Right lobe of liver (tissue), 6 donors: ENCODE data around the gene PARD6A. TPM values are rescaled to one million over a fixed set of nuclear protein-coding genes. Genes with fewer than 3 reads are reported as not detected.

Source experiments
- ATAC-seq, 4 donors: fragments of 200-7000 bp; cut with Tn5 transposase; one replicate each; pipeline ENCODE4 v1.9.1; 2020; ENCODE audit warnings: mild to moderate bottlenecking in 4 of 4, moderate library complexity in 4 of 4
- DNase-seq, 3 donors: peaks; one replicate each; pipeline ENCODE4 v3.0.0-alpha.2; 2020
- H3K27ac ChIP-seq, 3 donors: fragments of 200-600 bp; one replicate each; pipeline ENCODE4 v1.8.0; 2022
- H3K27me3 ChIP-seq, 2 donors: fragments of 200-600 bp; one replicate each; pipeline ENCODE4 v1.8.0; 2022
- H3K36me3 ChIP-seq, 4 donors: fragments of 200-600 bp; sonication (generic) in 1 of 4; one replicate each; pipeline versions ENCODE4 v1.5.1 to v1.8.0; 2017 to 2022; ENCODE audit warnings: control low read depth in 1 of 4
- H3K4me1 ChIP-seq, 4 donors: fragments of 200-600 bp; sonication (generic) in 1 of 4; one replicate each; pipeline versions ENCODE4 v1.5.1 to v1.8.0; 2017 to 2022; ENCODE audit warnings: control low read depth in 1 of 4
- H3K4me3 ChIP-seq, 3 donors: fragments of 200-600 bp; one replicate each; pipeline ENCODE4 v1.8.0; 2022
- H3K9me3 ChIP-seq, 4 donors: fragments of 200-600 bp; sonication (generic) in 1 of 4; one replicate each; pipeline versions ENCODE4 v1.5.1 to v1.8.0; 2017 to 2022; ENCODE audit warnings: control low read depth in 1 of 4
- CTCF ChIP-seq, 4 donors: fragments of 200-600 bp in 3 of 4; fragments of 450-650 bp in 1 of 4; IDR thresholded peaks; one replicate each; pipeline versions ENCODE4 v1.5.1 to v1.8.0; 2016 to 2022; ENCODE audit warnings: antibody characterized with exemption in 4 of 4, mild to moderate bottlenecking in 2 of 4
- POLR2A ChIP-seq: fragments of 450-650 bp; IDR thresholded peaks from one replicate; pipeline ENCODE4 v1.6.1; 2017; ENCODE audit warnings: antibody characterized with exemption, mild to moderate bottlenecking
- WGBS: methylation state at CpG from one replicate; pipeline ENCODE4 v1.1.6; 2018; ENCODE audit warnings: low coverage, low lambda C conversion rate; ENCODE audit not compliant: insufficient coverage; ENCODE audit errors: missing lambda C conversion rate; 5-methylcytosine and 5-hydroxymethylcytosine counted together
- intact Hi-C, 2 donors: fragments of 100-400 bp; cut with DNase I; formaldehyde crosslinking; loops; one replicate each; pipeline versions ENCODE4 v1.11.2 to v1.14.1; 2022
- total RNA-seq, 6 experiments: library from RNA; depleted of rRNA in 2 of 6; stranded (reverse); fragments of >200 nt in 2 of 6; fragmentation: NEBNext Ultra II Directional in 3 of 6; extraction: Animal tissue kit (Norgen Biotek cat#: 25700) in 3 of 6; gene quantifications; one replicate each; pipeline versions ENCODE4 v1.1.0 to v1.2.4, GENCODE V29; 2016 to 2023
- donor health status: DM: no; HTN: yes; CAD: no.
- donor health status: DM: no; HTN: no; CAD: no.
- donor health status: DM: no; HTN: no; CAD: no.
- donor health status: DM: no; HTN: yes; CAD: no.
- donor health status: DM: no; HTN: yes; CAD: no.

Gene PARD6A
- total RNA-seq, 6 experiments from 2014 or later = 1.3 to 4.8 (median 2.6) TPM

GRCh38 chr16:67654403-67654911 is 6.3 kb upstream of the PARD6A start:
- no peak for DNase-seq
- Histone ChIP-seq H3K27me3 (peaks cover 0 to 12% of the 10 kb centered on the region in 2 donors), H3K9me3 (no peaks in the 10 kb centered on the region), H3K36me3 (no peaks in the 10 kb centered on the region), H3K4me3 (no peak overlapping the region), H3K4me1 (peaks cover 0 to 8% (median 0%) of the 10 kb centered on the region in 4 donors), H3K27ac (no peak overlapping the region)
- intact Hi-C loops = no loop called here
- WGBS = 71% methylated on average over 14 of the region's 30 CpGs
- no peak for ATAC-seq
- no peak for TF ChIP-seq CTCF (IDR thresholded peaks at IDR 0.05)
- no peak for TF ChIP-seq POLR2A

- intact Hi-C loops = no loop called here
- Histone ChIP-seq H3K9me3 (no peaks in the 10 kb centered on the region), H3K27ac (no peak overlapping the region), H3K4me3 (no peak overlapping the region), H3K36me3 (no peaks in the 10 kb centered on the region), H3K27me3 (peaks cover 0 to 12% of the 10 kb centered on the region in 2 donors), H3K4me1 (peaks cover 0 to 11% (median 0%) of the 10 kb centered on the region in 4 donors)
- 73% methylated on average over 3 of the region's 4 CpGs for WGBS
- DNase-seq = no peak
- ATAC-seq = no peak
- TF ChIP-seq CTCF (IDR thresholded peaks at IDR 0.05) (no peak), POLR2A (no peak)
Observed at GRCh38 chr16:67655363-67655762, 5.4 kb upstream of the PARD6A start.

GRCh38 chr16:67656344-67657016 is 4.3 kb upstream of the PARD6A start:
- no peak overlapping the region for H3K27ac ChIP-seq
- no CpG with 5 or more reads among the region's 9 CpGs for WGBS
- no peaks in the 10 kb centered on the region for H3K36me3 ChIP-seq
- H3K27me3 ChIP-seq = peaks cover 0 to 12% of the 10 kb centered on the region in 2 donors
- H3K4me1 ChIP-seq = peaks cover 0 to 11% (median 0%) of the 10 kb centered on the region in 4 donors
- ATAC-seq (no peak), DNase-seq (no peak)
- H3K4me3 ChIP-seq = no peak overlapping the region
- TF ChIP-seq CTCF (IDR thresholded peaks at IDR 0.05) (no peak), POLR2A (no peak)
- no peaks in the 10 kb centered on the region for H3K9me3 ChIP-seq
- intact Hi-C loops = no loop called here

GRCh38 chr16:67657017-67657608 is 3.6 kb upstream of the PARD6A start:
- ATAC-seq (no peak), DNase-seq (no peak)
- Histone ChIP-seq H3K9me3 (no peaks in the 10 kb centered on the region), H3K36me3 (no peaks in the 10 kb centered on the region), H3K4me3 (no peak overlapping the region), H3K27ac (no peak overlapping the region), H3K27me3 (peaks cover 0 to 12% of the 10 kb centered on the region in 2 donors), H3K4me1 (peaks cover 0 to 11% (median 0%) of the 10 kb centered on the region in 4 donors)
- intact Hi-C loops = no loop called here
- TF ChIP-seq POLR2A (no peak), CTCF (IDR thresholded peaks at IDR 0.05) (no peak)
- 98% methylated on average over 5 of the region's 16 CpGs for WGBS
